ENCODE measurements around the gene RMND5A.

GRCh38 chr2:86782748-86783147 is 62.7 kb downstream of the RMND5A start:
- TF ChIP-seq EP300 (IDR thresholded peaks at IDR 0.05; ENCODE audit: borderline replicate concordance) = no peak
- TF ChIP-seq EGR1 (IDR thresholded peaks at IDR 0.05) = no peak
